ENCODE data around the gene VSX1. TPM values are rescaled to one million over a fixed set of nuclear protein-coding genes. Genes with fewer than 3 reads are reported as not detected.

Gene VSX1
- total and polyA plus RNA-seq, 11 donors, result 0.19 to 0.96 (median 0.49) TPM; not detected in 5

DNA sequence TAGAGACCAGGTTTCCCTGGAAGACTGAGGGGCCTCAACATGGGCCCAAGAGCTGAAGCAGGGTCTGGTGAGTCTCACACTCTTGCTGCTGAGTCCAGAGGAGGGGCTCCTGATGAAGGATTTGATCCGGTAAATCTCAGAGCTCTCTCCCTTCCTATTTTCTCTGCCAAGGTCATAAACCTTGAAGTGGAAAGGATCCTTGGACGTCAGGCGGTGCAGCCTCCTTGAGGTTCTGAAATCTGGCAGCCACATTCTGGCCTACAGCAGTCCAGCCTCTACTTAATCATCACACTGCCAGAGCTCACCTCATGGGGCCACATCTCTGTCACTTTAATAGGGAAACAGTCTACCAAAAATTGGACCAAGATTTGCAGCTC lies 48.0 kb downstream of the VSX1 start:
- peaks cover 23 to 89% (median 77%) of the 10 kb centered on the region in 12 donors for H3K4me1 ChIP-seq
- DNase-seq, result peak in 2 of 5 donors; percentile 13 to 18
- TF ChIP-seq, protein P1, sequence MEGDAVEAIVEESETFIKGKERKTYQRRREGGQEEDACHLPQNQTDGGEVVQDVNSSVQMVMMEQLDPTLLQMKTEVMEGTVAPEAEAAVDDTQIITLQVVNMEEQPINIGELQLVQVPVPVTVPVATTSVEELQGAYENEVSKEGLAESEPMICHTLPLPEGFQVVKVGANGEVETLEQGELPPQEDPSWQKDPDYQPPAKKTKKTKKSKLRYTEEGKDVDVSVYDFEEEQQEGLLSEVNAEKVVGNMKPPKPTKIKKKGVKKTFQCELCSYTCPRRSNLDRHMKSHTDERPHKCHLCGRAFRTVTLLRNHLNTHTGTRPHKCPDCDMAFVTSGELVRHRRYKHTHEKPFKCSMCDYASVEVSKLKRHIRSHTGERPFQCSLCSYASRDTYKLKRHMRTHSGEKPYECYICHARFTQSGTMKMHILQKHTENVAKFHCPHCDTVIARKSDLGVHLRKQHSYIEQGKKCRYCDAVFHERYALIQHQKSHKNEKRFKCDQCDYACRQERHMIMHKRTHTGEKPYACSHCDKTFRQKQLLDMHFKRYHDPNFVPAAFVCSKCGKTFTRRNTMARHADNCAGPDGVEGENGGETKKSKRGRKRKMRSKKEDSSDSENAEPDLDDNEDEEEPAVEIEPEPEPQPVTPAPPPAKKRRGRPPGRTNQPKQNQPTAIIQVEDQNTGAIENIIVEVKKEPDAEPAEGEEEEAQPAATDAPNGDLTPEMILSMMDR (IDR thresholded peaks at IDR 0.05), result no peak
- no peak for TF ChIP-seq POLR2A (IDR thresholded peaks at IDR 0.05)
- H3K27me3 ChIP-seq, result no peaks in the 10 kb centered on the region
- intact Hi-C loops (cut with DNase I), result loop anchor here in 7 of 10 donors (2.0 to 5.0 kb wide), 4 partner anchors 23 to 39 kb away; no protein-coding TSS in a partner anchor
- peaks cover 0 to 23% (median 15%) of the 10 kb centered on the region in 9 donors for H3K36me3 ChIP-seq
- H3K4me3 ChIP-seq, result no peak overlapping the region
- WGBS, 4 donors, result 35 to 46% (median 39%) methylated on average over 3 of the region's 3 CpGs
- ATAC-seq, result no peak
- no peaks in the 10 kb centered on the region for H3K9me3 ChIP-seq
- H3K27ac ChIP-seq, result peak overlapping the region; percentile 53 to 88 (median 76)

- peaks cover 23 to 84% (median 72%) of the 10 kb centered on the region in 12 donors for H3K4me1 ChIP-seq
- TF ChIP-seq POLR2A (IDR thresholded peaks at IDR 0.05), result no peak
- TF ChIP-seq, protein P1 (IDR thresholded peaks at IDR 0.05), result no peak
- no peaks in the 10 kb centered on the region for H3K9me3 ChIP-seq
- intact Hi-C loops (cut with DNase I), result loop anchor here in 6 of 10 donors (2.0 to 5.0 kb wide), 4 partner anchors 23 to 39 kb away; no protein-coding TSS in a partner anchor
- H3K27me3 ChIP-seq, result no peaks in the 10 kb centered on the region
- peak; percentile 28 to 57 (median 52) for ATAC-seq
- DNase-seq, result peak in 2 of 5 donors; percentile 19 to 27
- WGBS, 4 donors, result 20 to 24% (median 23%) methylated on average over 6 of the region's 6 CpGs
- peak overlapping the region; percentile 53 to 88 (median 76) for H3K27ac ChIP-seq
- H3K36me3 ChIP-seq, result peaks cover 0 to 28% (median 19%) of the 10 kb centered on the region in 9 donors
- peak overlapping the region in 2 of 12 donors; percentile 12 to 24 for H3K4me3 ChIP-seq
Measured at GRCh38 chr20:25033265-25033923, 48.5 kb downstream of the VSX1 start.

DNA sequence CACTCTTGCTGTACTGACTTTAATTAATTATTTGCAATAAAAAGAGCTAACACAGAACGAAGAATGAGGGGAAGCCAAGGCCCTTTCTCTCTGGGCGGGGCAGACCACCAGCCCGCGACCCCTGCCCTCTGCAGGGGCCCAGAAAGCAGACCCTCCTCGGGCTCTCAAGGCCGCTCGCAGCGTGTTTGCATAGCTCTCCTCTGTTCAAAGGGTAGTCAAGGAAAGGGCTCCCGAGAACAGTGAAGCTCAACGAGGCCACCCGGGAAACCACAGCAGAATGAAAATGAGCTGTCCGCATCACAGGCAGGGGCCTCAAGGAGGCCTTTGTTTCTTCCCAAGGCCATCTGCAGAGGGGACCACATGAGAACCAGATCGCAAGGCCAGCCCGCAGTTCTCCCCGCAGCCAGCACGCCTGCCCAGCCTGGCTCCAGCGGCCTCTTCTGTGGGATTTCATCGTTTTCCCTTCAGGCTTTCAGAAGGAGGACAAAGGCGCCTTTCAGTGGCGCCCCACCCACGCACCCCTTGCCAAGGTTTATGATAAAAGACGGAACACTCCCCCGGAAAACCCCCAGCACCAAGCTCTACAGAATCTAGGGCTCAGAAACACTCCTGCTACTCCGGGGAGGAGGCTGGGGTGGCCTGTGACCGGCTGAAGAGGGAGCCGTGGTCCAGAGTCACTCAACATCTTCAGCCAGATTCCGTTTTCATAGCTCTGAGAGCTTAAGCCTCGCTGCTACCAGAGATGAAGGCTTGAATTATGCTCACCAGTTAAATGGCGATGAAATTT lies 49.3 kb downstream of the VSX1 start:
- TF ChIP-seq, protein P1 (IDR thresholded peaks at IDR 0.05), result peak in 3 of 12 donors; percentile 13 to 40 (median 29)
- TF ChIP-seq POLR2A (IDR thresholded peaks at IDR 0.05), result no peak
- no peaks in the 10 kb centered on the region for H3K9me3 ChIP-seq
- 34 to 44% (median 39%) methylated on average over 25 to 29 of the region's 29 CpGs for WGBS, 4 donors
- H3K4me1 ChIP-seq, result peaks cover 19 to 77% (median 64%) of the 10 kb centered on the region in 12 donors
- H3K36me3 ChIP-seq, result peaks cover 0 to 34% (median 22%) of the 10 kb centered on the region in 9 donors
- intact Hi-C loops (cut with DNase I), result loop anchor here in 6 of 10 donors (2.0 to 5.0 kb wide), 4 partner anchors 24 to 38 kb away; no protein-coding TSS in a partner anchor
- peak in 4 of 5 donors; percentile 64 to 76 (median 72) for DNase-seq
- H3K27me3 ChIP-seq, result no peaks in the 10 kb centered on the region
- H3K4me3 ChIP-seq, result peak overlapping the region in 7 of 12 donors; percentile 11 to 35 (median 16)
- peak; percentile 43 to 86 (median 72) for ATAC-seq
- peak overlapping the region; percentile 53 to 88 (median 76) for H3K27ac ChIP-seq
